Adrenal gland (tissue), 19 donors: ENCODE data around the gene MBP. TPM values are rescaled to one million over a fixed set of nuclear protein-coding genes. Genes with fewer than 3 reads are reported as not detected.

Source experiments
- DNase-seq, 7 donors: peaks; one replicate each; pipeline ENCODE4 v3.0.0-alpha.2; 2019 to 2020
- H3K27ac ChIP-seq, 5 donors: fragments of 200-600 bp; sonication (generic) in 4 of 5; 1 replicate in 3 of 5; 2 replicates in 2 of 5; pipeline versions ENCODE4 v1.5.1 to v1.8.0; 2016 to 2020; ENCODE audit warnings: mild to moderate bottlenecking in 1 of 5
- H3K27me3 ChIP-seq: fragments of 200-600 bp; 2 replicates; pipeline ENCODE4 v1.8.0; 2021
- H3K36me3 ChIP-seq, 2 donors: fragments of 200-600 bp; replicated peaks in 1 of 2; 1 replicate in 1 of 2; 2 replicates in 1 of 2; pipeline versions ENCODE4 v1.5.1 to v1.8.0; 2018 to 2022
- H3K4me1 ChIP-seq, 2 donors: fragments of 200-600 bp; replicated peaks in 1 of 2; 1 replicate in 1 of 2; 2 replicates in 1 of 2; pipeline versions ENCODE4 v1.5.1 to v1.8.0; 2018 to 2021
- H3K4me3 ChIP-seq, 4 donors: fragments of 200-600 bp; sonication (generic) in 3 of 4; one replicate each; pipeline ENCODE4 v1.5.1; 2016 to 2018
- H3K9me3 ChIP-seq, 3 donors: fragments of 200-600 bp; sonication (generic) in 1 of 3; replicated peaks in 1 of 3; 1 replicate in 2 of 3; 2 replicates in 1 of 3; pipeline versions ENCODE4 v1.5.1 to v1.8.0; 2016 to 2021
- POLR2A ChIP-seq, 2 donors: fragments of 450-650 bp; IDR thresholded peaks; one replicate each; pipeline ENCODE4 v1.6.1; 2017; ENCODE audit warnings: antibody characterized with exemption in 2 of 2, mild to moderate bottlenecking in 2 of 2, moderate library complexity in 1 of 2
- WGBS, 4 donors: extraction: QIAGEN DNeasy Blood & Tissue Kit in 2 of 4; methylation state at CpG; one replicate each; pipeline versions ENCODE4 v1.1.5 to v1.1.7; 2013 to 2017; 5-methylcytosine and 5-hydroxymethylcytosine counted together
- intact Hi-C, 2 donors: fragments of 100-400 bp; cut with DNase I; formaldehyde crosslinking; loops; one replicate each; pipeline versions ENCODE4 v1.14.1 to v1.15.0; 2022 to 2023
- long read RNA-seq, 10 donors: library from polyadenylated mRNA in 3 of 10; unstranded in 2 of 10; stranded (forward) in 1 of 10; transcript quantifications; one replicate each; pipeline ENCODE4 v2.0.0 and lab custom pipeline, GENCODE V29; 2021 to 2026
- polyA plus RNA-seq, 3 donors: library from polyadenylated mRNA; stranded (reverse); fragments of 200-250 nt in 2 of 3; fragments of 350-450 nt in 1 of 3; fragmentation: Illumina TruSeq in 1 of 3; extraction: RNeasy Lipid Tissue Mini Kit (QIAGEN cat#74804) in 1 of 3; gene quantifications; one replicate each; pipeline ENCODE4 v1.2.3, GENCODE V29; 2013 to 2014
- total RNA-seq, 9 donors: library from RNA; depleted of rRNA in 4 of 9; stranded (reverse); fragments of >200 nt in 4 of 9; fragments of 120-200 nt in 1 of 9; fragmentation: NEBNext Ultra II Directional in 1 of 9; extraction: Animal tissue kit (Norgen Biotek cat#: 25700) in 1 of 9; gene quantifications; one replicate each; pipeline versions ENCODE4 v1.1.0 to v1.2.4, GENCODE V29; 2013 to 2023
- TF ChIP-seq, protein P1 (sequence below), 6 experiments: fragments of 450-650 bp in 4 of 6; fragments of 200-600 bp in 2 of 6; sonication (generic) in 1 of 6; IDR thresholded peaks; 1 replicate in 5 of 6; 2 replicates in 1 of 6; pipeline versions ENCODE4 v1.5.1 to v1.8.0; 2016 to 2021; ENCODE audit warnings: antibody characterized with exemption in 6 of 6, mild to moderate bottlenecking in 2 of 6, moderate library complexity in 1 of 6
- donor health status: healthy with polysubstance abuse.
- donor health status: Bipolar disorder and iron deficiency.
- donor health status: DM: yes; HTN: yes; CAD: no.
- donor health status: DM: no; HTN: no; CAD: no.
- donor health status: DM: no; HTN: no; CAD: no.
- donor health status: DM: yes; HTN: yes; CAD: no.

MBP gene
- total RNA-seq (10 to 100 TPM in 8 of 9 donors, 1 to 10 TPM in 1; 1.8 to 23.7 (median 15.7) TPM), polyA plus RNA-seq (1 to 10 TPM; 3.5 to 7.6 (median 6.2) TPM)
- long read RNA-seq, donor 1: 0 reads
- long read RNA-seq, donor 2: 0 reads
- long read RNA-seq, donor 3, partial matches to known transcripts: 0 of 1 reads
- long read RNA-seq, donor 3, other reads (novel, unspliced or antisense): 0 of 1 reads
- long read RNA-seq, donor 4, full-length matches to known transcripts: 6 of 9 reads
- long read RNA-seq, donor 4, partial matches to known transcripts: 0 of 9 reads
- long read RNA-seq, donor 4, other reads (novel, unspliced or antisense): 3 of 9 reads
- long read RNA-seq, donor 5, full-length matches to known transcripts: 8 of 13 reads
- long read RNA-seq, donor 5, partial matches to known transcripts: 0 of 13 reads
- long read RNA-seq, donor 5, other reads (novel, unspliced or antisense): 5 of 13 reads
- long read RNA-seq, donor 6, full-length matches to known transcripts: 1 of 3 reads
- long read RNA-seq, donor 6, partial matches to known transcripts: 0 of 3 reads
- long read RNA-seq, donor 6, other reads (novel, unspliced or antisense): 2 of 3 reads
- long read RNA-seq, donor 7: 0 reads
- long read RNA-seq, donor 8, full-length matches to known transcripts: 2 of 2 reads
- long read RNA-seq, donor 8, partial matches to known transcripts: 0 of 2 reads
- long read RNA-seq, donor 8, other reads (novel, unspliced or antisense): 0 of 2 reads
- long read RNA-seq, donor 9: 0 reads
- long read RNA-seq, donor 10, full-length matches to known transcripts: 2 of 2 reads
- long read RNA-seq, donor 10, partial matches to known transcripts: 0 of 2 reads
- long read RNA-seq, donor 10, other reads (novel, unspliced or antisense): 0 of 2 reads

- TF ChIP-seq POLR2A (IDR thresholded peaks at IDR 0.05): peak; percentile 22 to 58
- TF ChIP-seq, protein P1, sequence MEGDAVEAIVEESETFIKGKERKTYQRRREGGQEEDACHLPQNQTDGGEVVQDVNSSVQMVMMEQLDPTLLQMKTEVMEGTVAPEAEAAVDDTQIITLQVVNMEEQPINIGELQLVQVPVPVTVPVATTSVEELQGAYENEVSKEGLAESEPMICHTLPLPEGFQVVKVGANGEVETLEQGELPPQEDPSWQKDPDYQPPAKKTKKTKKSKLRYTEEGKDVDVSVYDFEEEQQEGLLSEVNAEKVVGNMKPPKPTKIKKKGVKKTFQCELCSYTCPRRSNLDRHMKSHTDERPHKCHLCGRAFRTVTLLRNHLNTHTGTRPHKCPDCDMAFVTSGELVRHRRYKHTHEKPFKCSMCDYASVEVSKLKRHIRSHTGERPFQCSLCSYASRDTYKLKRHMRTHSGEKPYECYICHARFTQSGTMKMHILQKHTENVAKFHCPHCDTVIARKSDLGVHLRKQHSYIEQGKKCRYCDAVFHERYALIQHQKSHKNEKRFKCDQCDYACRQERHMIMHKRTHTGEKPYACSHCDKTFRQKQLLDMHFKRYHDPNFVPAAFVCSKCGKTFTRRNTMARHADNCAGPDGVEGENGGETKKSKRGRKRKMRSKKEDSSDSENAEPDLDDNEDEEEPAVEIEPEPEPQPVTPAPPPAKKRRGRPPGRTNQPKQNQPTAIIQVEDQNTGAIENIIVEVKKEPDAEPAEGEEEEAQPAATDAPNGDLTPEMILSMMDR (IDR thresholded peaks at IDR 0.05): no peak
- intact Hi-C loops: no loop called here
- H3K27ac ChIP-seq: peak within 1 kb of the TSS in 4 of 5 donors; percentile 55 to 91 (median 81)
- H3K27me3 ChIP-seq: no peaks in the 10 kb centered on the region
- H3K36me3 ChIP-seq: no peaks in the 10 kb centered on the region
- DNase-seq: peak in 4 of 7 donors; percentile 21 to 67 (median 48)
- H3K9me3 ChIP-seq: no peaks in the 10 kb centered on the region
- H3K4me1 ChIP-seq: peaks cover 0 to 35% of the 10 kb centered on the region in 2 donors
- H3K4me3 ChIP-seq: peak within 1 kb of the TSS in 3 of 4 donors; percentile 33 to 79 (median 43)
- WGBS, 4 donors: 0 to 1% (median 1%) methylated on average over 4 to 88 of the region's 88 CpGs
Observed at GRCh38 chr18:77132369-77133050, at the start of gene MBP. Gene MBP, minus strand, starts transcription at chr18:77132783. Its CDS starts 27,522 bp downstream, at chr18:77105261.

DNA sequence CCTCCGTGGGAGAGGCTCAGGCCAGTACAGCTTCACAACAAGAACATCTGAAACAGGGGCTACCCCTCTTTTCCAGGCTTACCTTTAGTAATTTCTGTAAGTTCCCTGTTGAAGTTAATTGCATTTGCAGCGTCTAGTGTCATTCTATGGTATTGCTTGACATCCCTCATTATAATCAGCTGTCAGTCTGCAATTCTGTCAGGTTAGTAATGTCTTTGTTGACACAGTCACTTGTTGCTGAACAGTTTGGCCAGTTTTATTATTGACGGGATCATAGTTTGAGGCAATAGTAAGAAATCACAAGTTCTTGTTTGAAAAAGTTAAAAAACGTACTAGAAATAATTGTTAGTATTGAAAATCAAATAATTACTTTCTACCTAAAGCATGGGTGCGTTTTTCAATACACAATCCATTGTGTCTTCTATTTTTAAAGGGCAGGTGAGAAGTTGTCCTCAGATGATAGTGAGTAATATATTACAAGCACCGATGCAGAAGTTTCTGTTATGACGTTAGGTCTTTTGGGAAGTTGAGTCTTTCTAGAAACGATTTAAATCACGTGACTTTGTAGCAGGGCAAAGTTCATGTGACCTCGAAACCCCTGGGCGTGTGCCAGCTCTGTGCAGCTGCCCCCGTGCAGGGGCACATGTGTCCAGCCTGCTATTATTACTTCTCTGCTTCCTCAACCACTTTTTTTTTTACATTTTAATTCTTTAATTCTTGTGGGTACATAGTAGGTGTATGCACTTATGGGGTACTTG, 49.5 kb upstream of the MBP start:
- WGBS, 4 donors: 53 to 66% (median 57%) methylated on average over 12 of the region's 12 CpGs
- Histone ChIP-seq H3K4me1 (no peaks in the 10 kb centered on the region), H3K9me3 (no peaks in the 10 kb centered on the region), H3K27ac (no peak overlapping the region), H3K36me3 (no peaks in the 10 kb centered on the region), H3K27me3 (no peaks in the 10 kb centered on the region), H3K4me3 (no peak overlapping the region)
- intact Hi-C loops: no loop called here
- DNase-seq: peak in 2 of 7 donors; percentile 26 to 38
- no peak for TF ChIP-seq POLR2A (IDR thresholded peaks at IDR 0.05)
- TF ChIP-seq, protein P1 (IDR thresholded peaks at IDR 0.05): no peak

- intact Hi-C loops: no loop called here
- 50 to 57% (median 52%) methylated on average over 7 of the region's 7 CpGs for WGBS, 4 donors
- no peaks in the 10 kb centered on the region for H3K27me3 ChIP-seq
Observed at GRCh38 chr18:77178559-77178958, 46.0 kb upstream of the MBP start.

More at GRCh38 chr18:77178559-77178958, 46.0 kb upstream of the MBP start:
- no peaks in the 10 kb centered on the region for H3K4me1 ChIP-seq
- H3K4me3 ChIP-seq: no peak overlapping the region
- peak in 4 of 7 donors; percentile 22 to 49 (median 44) for DNase-seq
- H3K27ac ChIP-seq: no peak overlapping the region
- H3K9me3 ChIP-seq: no peaks in the 10 kb centered on the region
- TF ChIP-seq POLR2A (IDR thresholded peaks at IDR 0.05): no peak
- TF ChIP-seq, protein P1 (IDR thresholded peaks at IDR 0.05): no peak
- no peaks in the 10 kb centered on the region for H3K36me3 ChIP-seq
